ENCODE data around the gene VPS13D. TPM values are rescaled to one million over a fixed set of nuclear protein-coding genes. Genes with fewer than 3 reads are reported as not detected.
"Not testable (repeated sequence)": the region's sequence is repeated elsewhere in the genome, so short reads cannot be mapped to it uniquely, and the experiment has no call there.

The VPS13D gene
- total RNA-seq, 1 experiment from 2014 or later, result 36.5 TPM

- Mint-ChIP-seq H3K27me3 (ENCODE audit: insufficient read depth, unreplicated experiment) (no peaks in the 10 kb centered on the region), H3K4me3 (ENCODE audit: unreplicated experiment) (no peak overlapping the region), H3K36me3 (ENCODE audit: insufficient read depth, unreplicated experiment) (peaks cover 8% of the 10 kb centered on the region), H3K9me3 (ENCODE audit: unreplicated experiment) (no peaks in the 10 kb centered on the region), H3K4me1 (ENCODE audit: insufficient read depth, unreplicated experiment) (no peaks in the 10 kb centered on the region), H3K27ac (ENCODE audit: low read depth, unreplicated experiment) (no peak overlapping the region)
- TF ChIP-seq CTCF (IDR thresholded peaks at IDR 0.05; ENCODE audit: unreplicated experiment), result no peak
- ChIA-PET CTCF (no interaction called here), POLR2A (no interaction called here)
- no TSS peak for BruUV-seq (replicated peaks)
- intact Hi-C loops (cut with micrococcal nuclease), result no loop called here
- DNase-seq (ENCODE audit: unreplicated experiment), result no peak
These were observed 286.9 kb downstream of the VPS13D start for GRCh38 chr1:12516741-12517140.

- no peak for TF ChIP-seq CTCF (IDR thresholded peaks at IDR 0.05; ENCODE audit: unreplicated experiment)
- ChIA-PET CTCF (no interaction called here), POLR2A (no interaction called here)
- Mint-ChIP-seq H3K27me3 (ENCODE audit: insufficient read depth, unreplicated experiment) (no peaks in the 10 kb centered on the region), H3K4me3 (ENCODE audit: unreplicated experiment) (no peak overlapping the region), H3K9me3 (ENCODE audit: unreplicated experiment) (no peaks in the 10 kb centered on the region), H3K4me1 (ENCODE audit: insufficient read depth, unreplicated experiment) (no peaks in the 10 kb centered on the region), H3K27ac (ENCODE audit: low read depth, unreplicated experiment) (no peak overlapping the region), H3K36me3 (ENCODE audit: insufficient read depth, unreplicated experiment) (no peaks in the 10 kb centered on the region)
- DNase-seq (ENCODE audit: unreplicated experiment), result no peak
- intact Hi-C loops (cut with micrococcal nuclease), result no loop called here
- no TSS peak for BruUV-seq (replicated peaks)
These were observed 289.3 kb downstream of the VPS13D start for GRCh38 chr1:12518931-12519692.

GRCh38 chr1:12519693-12520364, 290.0 kb downstream of the VPS13D start:
- Mint-ChIP-seq H3K27me3 (ENCODE audit: insufficient read depth, unreplicated experiment) (no peaks in the 10 kb centered on the region), H3K27ac (ENCODE audit: low read depth, unreplicated experiment) (no peak overlapping the region), H3K36me3 (ENCODE audit: insufficient read depth, unreplicated experiment) (no peaks in the 10 kb centered on the region), H3K4me1 (ENCODE audit: insufficient read depth, unreplicated experiment) (no peaks in the 10 kb centered on the region), H3K9me3 (ENCODE audit: unreplicated experiment) (no peaks in the 10 kb centered on the region), H3K4me3 (ENCODE audit: unreplicated experiment) (no peak overlapping the region)
- CTCF ChIA-PET, result no interaction called here
- POLR2A ChIA-PET, result no interaction called here
- BruUV-seq (replicated peaks), result no TSS peak
- intact Hi-C loops (cut with micrococcal nuclease), result no loop called here
- no peak for TF ChIP-seq CTCF (IDR thresholded peaks at IDR 0.05; ENCODE audit: unreplicated experiment)
- DNase-seq (ENCODE audit: unreplicated experiment), result no peak

- BruUV-seq (replicated peaks), result no TSS peak
- no peaks in the 10 kb centered on the region for H3K9me3 Mint-ChIP-seq (ENCODE audit: unreplicated experiment)
- peaks cover 9% of the 10 kb centered on the region for H3K4me1 Mint-ChIP-seq (ENCODE audit: insufficient read depth, unreplicated experiment)
- ChIA-PET CTCF (interaction anchor here (0.6 kb wide), 1 partner anchor 287 kb away, joined by 3 read pairs; no protein-coding TSS in a partner anchor), POLR2A (interaction anchor here (0.6 kb wide), 1 partner anchor 179 kb away, joined by 3 read pairs; no protein-coding TSS in a partner anchor)
- no peaks in the 10 kb centered on the region for H3K27me3 Mint-ChIP-seq (ENCODE audit: insufficient read depth, unreplicated experiment)
- intact Hi-C loops (cut with micrococcal nuclease), result no loop called here
- TF ChIP-seq CTCF (IDR thresholded peaks at IDR 0.05; ENCODE audit: unreplicated experiment), result no peak
- no peak for DNase-seq (ENCODE audit: unreplicated experiment)
- H3K36me3 Mint-ChIP-seq (ENCODE audit: insufficient read depth, unreplicated experiment), result no peaks in the 10 kb centered on the region
- no peak overlapping the region for H3K4me3 Mint-ChIP-seq (ENCODE audit: unreplicated experiment)
- H3K27ac Mint-ChIP-seq (ENCODE audit: low read depth, unreplicated experiment), result no peak overlapping the region
These were observed 291.3 kb downstream of the VPS13D start for GRCh38 chr1:12521096-12521495.

- DNase-seq (ENCODE audit: unreplicated experiment); H3K4me1 Mint-ChIP-seq (ENCODE audit: insufficient read depth, unreplicated experiment); H3K27me3 Mint-ChIP-seq (ENCODE audit: insufficient read depth, unreplicated experiment); H3K27ac Mint-ChIP-seq (ENCODE audit: low read depth, unreplicated experiment); BruUV-seq (replicated peaks); CTCF ChIA-PET; H3K9me3 Mint-ChIP-seq (ENCODE audit: unreplicated experiment); H3K4me3 Mint-ChIP-seq (ENCODE audit: unreplicated experiment); intact Hi-C loops (cut with micrococcal nuclease); H3K36me3 Mint-ChIP-seq (ENCODE audit: insufficient read depth, unreplicated experiment); POLR2A ChIA-PET: not testable (repeated sequence)
These were observed 292.9 kb downstream of the VPS13D start for GRCh38 chr1:12522780-12523179.

All from MCF 10A (cell line).